ENCODE results near the gene ACOX1.

The ACOX1 gene

DNA sequence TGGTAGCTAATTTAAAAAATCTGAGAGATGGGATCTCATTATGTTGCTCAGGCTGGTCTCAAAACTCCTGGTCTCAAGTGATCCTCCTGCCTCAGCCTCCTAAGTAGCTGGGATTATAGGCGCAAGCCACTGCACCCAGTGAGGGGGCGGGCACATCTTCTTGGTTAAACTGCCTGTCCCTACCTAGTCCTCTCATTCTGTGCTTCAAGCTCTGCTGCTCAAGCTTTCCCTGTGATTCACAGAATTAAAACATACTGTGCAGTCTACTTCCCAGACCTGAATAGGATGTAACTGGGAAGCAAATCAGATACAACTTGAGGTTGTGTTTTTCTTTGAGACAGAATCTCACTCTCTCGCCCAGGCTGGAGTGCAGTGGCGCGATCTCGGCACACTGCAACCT, 76.6 kb downstream of the ACOX1 start:
- no peak for DNase-seq (ENCODE audit: low read depth)
- TF ChIP-seq, protein P1, sequence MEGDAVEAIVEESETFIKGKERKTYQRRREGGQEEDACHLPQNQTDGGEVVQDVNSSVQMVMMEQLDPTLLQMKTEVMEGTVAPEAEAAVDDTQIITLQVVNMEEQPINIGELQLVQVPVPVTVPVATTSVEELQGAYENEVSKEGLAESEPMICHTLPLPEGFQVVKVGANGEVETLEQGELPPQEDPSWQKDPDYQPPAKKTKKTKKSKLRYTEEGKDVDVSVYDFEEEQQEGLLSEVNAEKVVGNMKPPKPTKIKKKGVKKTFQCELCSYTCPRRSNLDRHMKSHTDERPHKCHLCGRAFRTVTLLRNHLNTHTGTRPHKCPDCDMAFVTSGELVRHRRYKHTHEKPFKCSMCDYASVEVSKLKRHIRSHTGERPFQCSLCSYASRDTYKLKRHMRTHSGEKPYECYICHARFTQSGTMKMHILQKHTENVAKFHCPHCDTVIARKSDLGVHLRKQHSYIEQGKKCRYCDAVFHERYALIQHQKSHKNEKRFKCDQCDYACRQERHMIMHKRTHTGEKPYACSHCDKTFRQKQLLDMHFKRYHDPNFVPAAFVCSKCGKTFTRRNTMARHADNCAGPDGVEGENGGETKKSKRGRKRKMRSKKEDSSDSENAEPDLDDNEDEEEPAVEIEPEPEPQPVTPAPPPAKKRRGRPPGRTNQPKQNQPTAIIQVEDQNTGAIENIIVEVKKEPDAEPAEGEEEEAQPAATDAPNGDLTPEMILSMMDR (IDR thresholded peaks at IDR 0.05; ENCODE audit: control insufficient read depth, insufficient read depth, low read depth, low read length, missing control alignments), result no peak
- no peak overlapping the region for H3K4me3 ChIP-seq (ENCODE audit: control insufficient read depth, low read depth, low read length)

DNA sequence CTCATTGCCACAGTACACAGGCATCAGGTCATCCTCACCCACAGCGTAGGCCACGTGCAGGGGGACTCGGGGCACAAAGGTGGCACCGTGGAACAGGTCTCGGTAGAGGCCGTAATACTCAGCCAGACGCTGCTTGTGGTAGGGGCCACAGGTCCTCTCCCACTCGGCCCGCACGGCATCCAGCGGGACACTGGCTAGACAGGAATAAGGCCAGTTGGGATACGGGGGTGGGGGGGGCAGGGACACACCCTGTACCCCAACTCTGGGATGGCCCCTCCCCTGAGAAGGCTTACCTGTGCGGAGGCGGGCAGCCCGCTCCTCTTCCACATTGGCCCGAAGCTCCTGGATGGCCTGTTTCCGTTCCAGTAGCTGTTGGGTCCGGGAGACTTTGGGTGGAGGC, 77.2 kb downstream of the ACOX1 start:
- TF ChIP-seq, protein P1 (IDR thresholded peaks at IDR 0.05; ENCODE audit: control insufficient read depth, insufficient read depth, low read depth, low read length, missing control alignments), result no peak
- H3K4me3 ChIP-seq (ENCODE audit: control insufficient read depth, low read depth, low read length), result no peak overlapping the region
- no peak for DNase-seq (ENCODE audit: low read depth)

DNA sequence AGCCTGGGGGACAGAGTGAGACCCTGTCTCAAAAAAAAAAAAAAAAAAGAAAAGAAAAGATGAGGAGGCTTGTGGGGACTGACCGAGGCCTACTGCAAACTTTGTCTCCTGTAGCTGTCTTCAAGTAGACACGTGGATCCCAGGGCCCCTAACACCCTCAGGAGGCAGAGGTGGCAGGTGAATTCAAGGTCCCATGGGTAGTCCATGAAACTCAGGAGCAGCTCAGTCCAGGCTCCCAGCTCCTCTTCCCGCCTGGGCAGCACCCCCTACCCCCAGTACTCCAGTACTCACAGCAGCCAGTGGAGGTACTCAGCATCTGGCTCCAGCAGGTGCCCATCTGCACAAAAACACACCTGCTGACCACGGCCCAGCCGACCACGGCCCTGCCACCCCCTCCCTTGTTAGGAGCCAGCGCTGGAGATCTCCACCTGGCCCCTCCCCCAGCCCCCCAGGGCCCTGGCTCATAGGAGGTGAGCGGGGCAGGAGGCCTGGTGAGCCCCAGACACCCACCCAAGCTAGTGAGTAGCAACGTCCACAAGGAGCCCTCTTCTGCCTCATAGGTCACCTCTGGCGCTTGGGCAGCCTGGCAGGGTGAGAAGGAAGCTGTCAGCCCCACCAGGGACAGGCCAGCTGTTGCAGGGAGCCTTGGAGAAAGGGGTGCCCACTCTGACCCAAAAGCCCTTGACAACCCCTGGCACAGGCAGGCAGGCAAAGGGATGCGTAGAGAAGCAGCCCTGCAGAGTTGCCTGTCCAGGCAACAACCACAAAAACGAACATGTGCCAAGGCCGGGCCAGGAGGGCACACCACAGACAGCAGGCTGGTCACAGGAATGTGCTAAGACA, 78.1 kb downstream of the ACOX1 start:
- DNase-seq (ENCODE audit: low read depth), result no peak
- H3K4me3 ChIP-seq (ENCODE audit: control insufficient read depth, low read depth, low read length), result no peak overlapping the region
- TF ChIP-seq, protein P1 (IDR thresholded peaks at IDR 0.05; ENCODE audit: control insufficient read depth, insufficient read depth, low read depth, low read length, missing control alignments), result no peak

DNA sequence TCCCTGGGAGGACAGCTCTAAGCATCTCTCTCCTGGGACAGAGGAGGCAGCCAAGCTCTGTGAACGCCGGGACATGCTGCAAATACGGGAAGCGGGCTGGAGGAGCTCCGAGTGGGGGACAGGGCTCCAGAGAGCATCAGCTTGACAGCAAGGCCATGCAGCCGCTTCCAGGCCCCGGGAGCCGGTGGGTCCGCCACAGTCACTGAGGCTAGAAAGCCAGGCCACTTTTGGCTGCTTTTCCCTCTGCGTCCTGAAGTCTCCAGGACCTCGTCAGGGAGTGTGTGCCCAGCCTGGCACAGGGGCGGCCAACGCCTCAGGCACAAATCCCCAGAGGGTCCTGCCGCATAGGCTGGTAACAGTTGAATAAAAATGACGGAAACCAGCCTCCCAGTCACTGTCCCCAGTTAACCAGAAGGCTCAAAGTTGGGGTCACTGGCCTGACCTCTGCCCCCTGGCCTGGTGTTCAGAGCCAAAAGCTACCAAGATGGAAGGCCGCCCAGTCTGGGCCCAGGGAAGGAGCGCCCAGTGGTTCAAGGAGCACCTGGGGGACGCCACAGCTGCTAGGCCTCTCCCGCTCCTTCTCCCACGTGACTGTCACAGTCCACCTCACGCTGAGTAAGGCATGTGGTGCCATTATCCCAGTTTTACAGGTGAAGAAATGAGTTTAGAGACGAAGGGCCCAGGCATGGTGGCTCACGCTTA, 79.0 kb downstream of the ACOX1 start:
- DNase-seq (ENCODE audit: low read depth), result no peak
- H3K4me3 ChIP-seq (ENCODE audit: control insufficient read depth, low read depth, low read length), result no peak overlapping the region
- TF ChIP-seq, protein P1 (IDR thresholded peaks at IDR 0.05; ENCODE audit: control insufficient read depth, insufficient read depth, low read depth, low read length, missing control alignments), result no peak

DNA sequence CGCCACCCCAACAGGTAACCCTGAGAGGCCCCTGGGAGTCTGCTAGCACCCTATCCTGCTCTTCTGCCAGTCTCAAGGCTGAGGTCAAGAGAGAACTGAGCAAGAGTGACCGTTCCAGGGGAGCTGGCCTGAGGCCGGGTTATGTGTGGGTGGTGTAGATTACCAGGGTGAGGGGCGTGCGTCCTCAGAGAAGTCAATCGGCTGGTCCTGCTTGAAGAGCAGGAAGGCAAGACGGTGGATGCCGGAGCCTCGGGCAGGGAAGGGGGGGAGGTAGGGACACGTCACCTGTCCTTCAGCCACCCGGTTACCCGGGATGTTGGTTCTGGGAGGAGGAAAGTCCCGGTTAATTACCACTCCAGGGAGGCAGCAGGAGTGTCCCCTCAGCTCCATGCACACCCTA, 79.6 kb downstream of the ACOX1 start:
- no peak overlapping the region for H3K4me3 ChIP-seq (ENCODE audit: control insufficient read depth, low read depth, low read length)
- no peak for DNase-seq (ENCODE audit: low read depth)
- TF ChIP-seq, protein P1 (IDR thresholded peaks at IDR 0.05; ENCODE audit: control insufficient read depth, insufficient read depth, low read depth, low read length, missing control alignments), result no peak

DNA sequence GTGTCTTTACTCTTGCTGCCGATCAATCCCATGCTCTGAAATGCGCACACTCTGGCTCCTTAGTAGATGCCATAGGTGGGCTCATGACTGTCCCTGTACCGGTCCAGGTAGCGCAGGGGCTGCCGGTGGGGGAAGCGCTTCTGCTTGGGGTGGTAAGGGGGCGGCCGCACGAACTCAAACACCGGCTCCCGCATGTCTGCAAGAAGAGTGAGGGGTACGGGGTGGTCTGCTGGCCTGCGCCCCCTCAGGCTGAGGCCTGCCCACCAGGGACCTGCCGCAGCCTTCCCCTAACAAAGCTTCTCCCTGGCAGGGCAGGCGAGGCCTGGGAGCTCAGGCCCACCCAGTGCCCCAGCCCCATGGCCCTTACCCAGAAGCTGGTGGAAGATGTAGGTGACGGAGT, 80.2 kb downstream of the ACOX1 start:
- no peak overlapping the region for H3K4me3 ChIP-seq (ENCODE audit: control insufficient read depth, low read depth, low read length)
- DNase-seq (ENCODE audit: low read depth), result no peak
- TF ChIP-seq, protein P1 (IDR thresholded peaks at IDR 0.05; ENCODE audit: control insufficient read depth, insufficient read depth, low read depth, low read length, missing control alignments), result no peak

All from AG09309 (cell line).